NCI-H146 (cell line): Measurements from ENCODE around the gene BNIP1.
A peak's percentile ranks its signal among the peaks of the same experiment; 100 is the strongest.

Source experiments
- DNase-seq: peaks from one replicate; lab custom pipeline; 2025; lab: John Stamatoyannopoulos, UW

The BNIP1 gene

GRCh38 chr5:173165177-173166016 lies 21.1 kb downstream of the BNIP1 start:
- DNase-seq = no peak

- no peak for DNase-seq
Measured at GRCh38 chr5:173172166-173172565, 27.8 kb downstream of the BNIP1 start.

DNA sequence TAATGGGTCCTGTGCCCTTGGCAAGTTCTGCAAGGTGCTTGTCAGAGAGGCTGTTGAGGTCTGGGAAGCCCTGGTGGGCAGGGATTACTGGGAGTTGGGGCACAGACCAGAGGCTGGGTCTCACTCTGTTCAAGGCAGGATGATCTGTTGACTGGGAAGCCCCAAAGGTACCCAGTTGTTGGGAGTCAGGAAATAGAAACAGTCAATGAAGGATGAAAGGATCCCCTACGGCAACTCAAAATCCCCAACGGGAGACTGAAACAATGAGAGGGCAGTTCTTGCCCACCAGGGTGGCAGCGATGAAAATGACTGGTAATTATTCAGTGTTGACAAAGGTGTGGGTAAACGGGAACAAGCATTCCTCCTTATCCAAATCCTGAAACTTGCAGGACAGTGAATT lies 31.2 kb downstream of the BNIP1 start:
- peak; percentile 65 for DNase-seq

DNA sequence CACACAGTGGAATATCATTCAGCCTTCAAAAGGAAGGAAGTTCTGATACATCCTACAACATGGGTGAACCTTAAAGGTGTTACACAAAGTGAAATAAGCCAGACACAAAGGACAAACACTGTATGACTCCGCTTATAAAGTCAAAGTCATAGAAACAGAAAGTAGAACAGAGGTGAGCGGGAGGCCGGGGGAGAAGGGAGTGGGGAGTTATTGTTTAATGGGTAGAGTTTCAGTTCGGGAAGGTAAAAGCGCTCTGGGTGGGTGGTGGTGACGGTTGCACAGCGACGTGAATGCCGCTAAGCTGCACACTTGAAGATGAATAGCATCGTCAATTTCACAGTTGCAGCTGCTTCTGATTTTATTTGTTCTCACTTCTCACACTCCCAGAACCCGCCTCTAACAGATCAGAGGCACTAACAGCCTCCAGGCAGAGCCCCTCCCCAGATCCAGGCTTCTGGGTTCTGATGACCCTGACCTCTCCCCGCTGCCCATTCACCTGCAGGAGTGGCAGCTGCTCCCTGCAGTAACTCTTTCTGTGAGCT lies 34.1 kb downstream of the BNIP1 start:
- DNase-seq = peak; percentile 71

GRCh38 chr5:173180331-173180730 lies 36.0 kb downstream of the BNIP1 start:
- DNase-seq = no peak

- no peak for DNase-seq
Measured at GRCh38 chr5:173187054-173187743, 42.9 kb downstream of the BNIP1 start.

- DNase-seq = no peak
Measured at GRCh38 chr5:173188280-173188679, 43.9 kb downstream of the BNIP1 start.

GRCh38 chr5:173191015-173191414 lies 46.7 kb downstream of the BNIP1 start:
- no peak for DNase-seq

DNA sequence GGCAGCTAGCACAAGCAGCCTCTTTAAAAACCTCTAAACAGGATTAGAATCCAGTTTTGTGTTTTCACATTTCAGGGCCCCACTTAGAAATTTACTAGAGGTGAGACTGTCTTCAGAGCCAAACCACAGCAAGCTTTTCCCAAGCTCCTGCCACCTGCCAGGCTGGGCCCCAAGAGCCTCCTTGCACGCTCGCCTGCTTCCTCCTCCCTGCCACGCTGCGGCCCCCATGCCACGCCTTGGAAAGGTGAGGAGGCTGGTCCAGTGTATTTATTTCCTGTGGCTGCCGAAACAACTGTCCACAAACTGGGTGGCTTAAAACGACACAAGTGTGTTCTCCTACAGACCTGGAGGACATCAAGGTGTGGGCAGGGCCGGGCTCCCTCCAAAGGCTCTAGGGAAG lies 47.2 kb downstream of the BNIP1 start:
- no peak for DNase-seq

DNA sequence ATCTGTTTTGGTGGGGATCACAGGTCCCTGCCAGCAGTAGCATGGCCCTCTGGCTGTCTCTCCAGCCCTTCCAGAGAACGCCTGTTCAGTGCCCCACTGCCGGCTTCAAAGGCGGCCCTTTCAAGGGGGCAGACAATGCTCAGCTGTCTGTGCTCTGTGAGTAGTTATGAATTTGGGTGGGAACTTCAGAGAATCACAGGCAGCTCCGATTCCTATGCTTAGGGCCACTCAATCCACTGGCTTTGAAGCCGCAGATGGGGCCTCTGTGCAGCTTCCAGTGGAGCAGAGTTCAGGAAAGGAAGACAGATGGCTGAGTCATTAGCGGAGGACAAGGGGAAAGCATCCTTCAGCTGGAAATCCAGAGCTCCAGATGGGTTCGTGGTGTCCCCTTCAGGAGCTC lies 48.2 kb downstream of the BNIP1 start:
- no peak for DNase-seq

DNA sequence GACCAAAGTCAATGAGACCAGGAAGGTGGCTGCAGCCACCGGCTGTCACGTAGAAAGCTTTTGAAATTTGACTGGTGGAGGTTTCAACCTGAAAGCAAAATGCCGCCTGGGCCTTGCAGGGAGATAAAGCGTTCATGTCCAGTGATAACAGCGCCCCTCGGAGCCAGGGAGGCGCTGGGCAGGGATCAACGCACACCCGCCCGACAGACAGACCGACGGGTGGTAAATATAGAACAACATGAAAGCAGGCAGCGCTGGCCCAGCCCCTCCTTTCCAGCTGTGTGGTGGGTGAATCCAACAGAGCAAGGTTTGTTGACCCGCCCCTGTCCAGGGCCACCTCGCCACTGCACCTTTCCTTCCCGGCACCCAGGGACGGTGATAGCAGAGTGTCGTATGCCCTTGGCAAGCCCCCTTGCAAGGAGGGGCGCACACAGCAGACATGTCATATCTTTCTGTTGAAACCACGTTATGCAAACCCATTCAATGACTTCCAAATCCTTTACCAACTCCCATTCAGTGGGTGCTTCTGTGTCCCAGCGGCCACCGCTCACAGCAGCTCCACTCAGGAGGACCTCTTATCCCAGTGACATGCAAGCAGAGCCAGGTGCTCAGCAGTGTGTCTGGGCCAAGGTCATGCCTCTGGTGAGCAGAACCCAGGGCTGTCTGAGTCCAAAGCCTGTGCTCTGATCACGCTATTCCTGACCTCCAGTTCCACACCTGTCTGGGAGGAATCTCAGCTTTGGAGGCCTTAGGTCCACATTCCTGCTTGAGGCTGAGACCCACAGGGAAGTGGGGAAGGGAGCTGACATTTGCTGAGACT lies 52.0 kb downstream of the BNIP1 start:
- DNase-seq = no peak

DNA sequence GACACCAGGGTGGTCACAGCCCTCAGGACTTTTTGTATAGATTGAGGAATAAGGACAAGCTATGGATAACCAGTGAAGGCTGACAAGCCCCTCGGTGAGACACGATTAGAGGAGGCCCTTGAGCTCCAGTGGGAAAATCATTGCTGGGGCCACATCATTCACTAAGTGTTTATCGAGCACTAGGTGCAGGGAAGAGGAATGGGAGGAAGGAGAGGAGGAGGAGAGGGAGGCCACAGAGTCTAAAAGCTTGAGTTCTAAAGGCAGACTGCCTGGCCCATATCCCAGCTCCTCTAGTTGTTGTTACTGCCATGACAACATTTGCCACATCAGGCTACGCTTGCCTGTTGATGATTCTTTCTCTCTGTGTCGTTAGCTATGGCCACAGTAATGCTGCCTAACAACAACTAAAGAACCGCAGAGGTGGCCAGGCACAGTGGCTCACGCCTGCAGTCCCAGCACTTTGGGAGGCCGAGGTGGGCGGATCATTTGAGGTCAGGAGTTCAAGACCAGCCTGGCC lies 53.1 kb downstream of the BNIP1 start:
- DNase-seq = no peak

DNA sequence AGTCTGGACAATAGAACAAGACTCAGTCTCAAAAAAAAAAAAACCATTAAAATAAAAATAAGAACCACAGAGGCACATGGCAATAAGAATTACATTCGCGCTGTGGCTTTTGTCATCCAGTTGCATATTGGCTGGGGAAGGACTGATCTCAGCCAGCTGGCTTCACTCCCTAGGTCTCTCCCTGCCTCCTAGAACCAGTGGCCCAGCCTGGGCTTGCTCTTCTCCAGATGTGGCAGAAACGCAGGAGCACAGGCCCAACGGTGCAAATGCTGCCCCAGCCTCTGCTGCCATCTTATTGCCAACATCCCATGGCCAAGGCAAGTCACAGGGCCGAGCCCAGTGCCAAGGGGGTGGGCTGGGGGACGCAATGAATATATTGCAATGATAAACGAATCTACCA lies 53.7 kb downstream of the BNIP1 start:
- DNase-seq = no peak

DNA sequence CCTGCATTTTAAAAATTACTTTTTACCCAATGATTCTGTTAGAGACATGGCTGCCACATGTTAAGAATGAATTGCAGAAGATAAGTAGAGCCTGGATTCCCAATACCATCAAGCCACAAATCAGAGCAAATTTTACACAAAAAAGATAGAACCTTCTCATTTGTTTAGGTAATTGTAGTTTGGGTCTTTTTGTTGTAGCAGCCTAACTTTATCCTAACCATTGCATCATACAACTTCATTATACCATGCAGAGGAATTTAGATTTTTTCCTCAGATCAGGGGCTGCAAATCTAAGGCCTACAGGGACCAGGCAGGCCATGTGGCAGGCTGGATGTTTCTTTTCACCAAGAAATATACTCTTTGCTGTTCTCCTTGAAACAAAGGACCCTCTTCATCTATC lies 56.0 kb downstream of the BNIP1 start:
- no peak for DNase-seq

DNA sequence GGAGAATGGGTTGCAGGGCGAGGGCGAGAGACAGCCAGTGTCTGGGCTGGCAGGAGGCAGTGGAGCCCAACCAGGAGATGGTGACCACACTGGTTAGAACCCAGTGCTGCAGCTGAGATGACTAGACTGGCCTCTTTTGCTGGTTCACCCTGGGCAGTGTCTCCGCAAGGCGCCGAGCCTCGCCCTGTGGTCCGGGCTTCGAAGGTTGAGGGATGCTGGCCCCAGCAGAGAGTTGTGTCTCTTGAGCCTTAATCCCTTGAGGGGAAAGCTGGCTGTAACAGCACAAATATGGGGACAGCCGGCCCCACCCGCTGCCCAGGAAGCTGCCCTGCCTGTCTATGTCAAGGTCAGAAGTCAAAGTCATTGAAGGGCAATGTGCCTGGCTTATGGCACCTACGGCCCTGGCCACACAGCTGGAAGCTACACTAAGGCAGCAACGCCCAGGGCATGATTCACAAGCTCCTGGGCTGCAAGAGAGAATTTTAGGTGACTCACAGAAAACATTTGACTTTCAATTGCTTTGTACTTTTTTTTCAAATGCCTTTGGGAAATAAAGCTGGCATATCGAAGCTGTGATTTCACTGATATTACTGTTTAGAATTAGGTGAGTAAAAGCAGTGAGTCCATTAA lies 57.4 kb downstream of the BNIP1 start:
- no peak for DNase-seq

GRCh38 chr5:173202266-173202875 lies 58.0 kb downstream of the BNIP1 start:
- no peak for DNase-seq

GRCh38 chr5:173204185-173204979 lies 60.1 kb downstream of the BNIP1 start:
- DNase-seq = no peak

GRCh38 chr5:173205916-173206315 lies 61.6 kb downstream of the BNIP1 start:
- no peak for DNase-seq

DNA sequence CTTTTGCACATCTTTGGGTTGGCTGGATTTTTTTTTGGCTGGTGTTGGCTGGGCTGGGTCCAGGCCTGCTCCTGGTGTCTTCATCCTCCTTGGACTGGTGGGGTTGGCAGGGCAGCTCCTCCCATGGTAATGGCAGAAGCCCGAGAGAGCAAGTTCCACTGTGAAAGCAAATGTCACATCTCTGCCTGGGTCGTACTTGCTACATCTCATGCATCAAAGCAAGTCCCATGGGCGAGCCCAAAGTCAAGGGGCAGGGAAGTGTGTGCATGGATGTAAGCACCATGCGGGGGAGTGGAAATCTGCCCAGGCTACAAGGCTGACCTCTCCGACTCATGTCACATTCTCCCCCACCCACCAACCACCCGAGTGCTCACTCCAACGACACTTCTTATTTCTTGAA lies 64.0 kb downstream of the BNIP1 start:
- DNase-seq = no peak

- no peak for DNase-seq
Measured at GRCh38 chr5:173210877-173211276, 66.5 kb downstream of the BNIP1 start.
